ENCODE results near the gene C1orf185. TPM values are rescaled to one million over a fixed set of nuclear protein-coding genes. Genes with fewer than 3 reads are reported as not detected.
"Not testable (repeated sequence)": the region's sequence is repeated elsewhere in the genome, so short reads cannot be mapped to it uniquely, and the experiment has no call there.

C1orf185 gene
- total RNA-seq, 3 donors from 2014 or later: not detected

DNA sequence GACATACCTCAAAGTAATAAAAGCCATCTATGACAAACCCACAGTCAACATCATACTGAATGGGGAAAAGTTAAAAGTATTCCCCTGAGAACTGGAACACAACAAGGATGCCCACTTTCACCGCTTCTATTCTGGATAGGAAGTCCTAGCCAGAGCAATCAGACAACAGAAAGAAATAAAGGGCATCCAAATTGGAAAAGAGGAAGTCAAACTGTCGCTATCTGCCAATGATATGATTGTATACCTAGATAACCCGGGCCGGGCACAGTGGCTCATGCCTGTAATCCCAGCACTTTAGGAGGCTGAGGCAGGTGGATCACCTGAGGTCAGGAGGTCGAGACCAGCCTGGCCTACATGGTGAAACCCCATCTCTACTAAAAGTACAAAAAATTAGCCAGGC is 60.5 kb downstream of the C1orf185 start:
- not testable (repeated sequence) for H3K36me3 Mint-ChIP-seq (ENCODE audit: insufficient read depth); ATAC-seq; H3K4me3 Mint-ChIP-seq; H3K4me1 Mint-ChIP-seq (ENCODE audit: low read depth); DNase-seq; H3K27me3 Mint-ChIP-seq (ENCODE audit: low read depth); H3K9me3 Mint-ChIP-seq

GRCh38 chr1:51165540-51165939 is 63.5 kb downstream of the C1orf185 start:
- DNase-seq (no peak), ATAC-seq (no peak)
- no peaks in the 10 kb centered on the region for H3K9me3 Mint-ChIP-seq
- no peaks in the 10 kb centered on the region for H3K27me3 Mint-ChIP-seq (ENCODE audit: low read depth)
- no peak overlapping the region for H3K4me3 Mint-ChIP-seq
- peaks cover 6% of the 10 kb centered on the region for H3K4me1 Mint-ChIP-seq (ENCODE audit: low read depth)
- no peaks in the 10 kb centered on the region for H3K36me3 Mint-ChIP-seq (ENCODE audit: insufficient read depth)

DNA sequence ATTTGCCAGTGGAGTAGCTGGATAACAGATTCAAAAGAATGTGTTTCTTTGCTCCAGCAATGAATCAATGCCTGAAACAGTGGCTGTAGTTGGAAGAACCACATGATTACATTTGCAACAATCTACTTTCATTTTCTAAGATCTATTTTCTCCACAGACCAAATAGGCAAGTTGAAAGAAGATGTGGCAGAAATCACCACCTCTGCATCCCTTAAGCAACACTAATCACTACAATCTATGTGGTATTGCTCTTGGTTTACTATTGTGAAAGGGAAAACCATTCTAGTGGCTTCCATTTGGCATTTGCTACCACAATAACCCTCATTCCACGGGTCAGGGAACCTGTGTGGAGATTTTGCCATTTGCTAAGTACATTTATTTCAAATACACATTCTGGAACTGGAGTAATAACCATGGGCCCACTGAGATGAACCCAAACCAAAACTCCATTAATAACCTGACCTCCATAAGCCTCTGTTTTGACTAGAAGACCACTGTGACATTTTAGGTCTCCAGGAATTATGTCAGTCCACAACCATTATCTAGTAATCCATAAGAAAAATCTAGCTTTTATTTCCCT is 66.3 kb downstream of the C1orf185 start:
- H3K4me3 Mint-ChIP-seq: no peak overlapping the region
- no peaks in the 10 kb centered on the region for H3K36me3 Mint-ChIP-seq (ENCODE audit: insufficient read depth)
- H3K27me3 Mint-ChIP-seq (ENCODE audit: low read depth): peaks cover 5% of the 10 kb centered on the region
- DNase-seq: no peak
- no peaks in the 10 kb centered on the region for H3K9me3 Mint-ChIP-seq
- no peak for ATAC-seq
- peaks cover 8% of the 10 kb centered on the region for H3K4me1 Mint-ChIP-seq (ENCODE audit: low read depth)

DNA sequence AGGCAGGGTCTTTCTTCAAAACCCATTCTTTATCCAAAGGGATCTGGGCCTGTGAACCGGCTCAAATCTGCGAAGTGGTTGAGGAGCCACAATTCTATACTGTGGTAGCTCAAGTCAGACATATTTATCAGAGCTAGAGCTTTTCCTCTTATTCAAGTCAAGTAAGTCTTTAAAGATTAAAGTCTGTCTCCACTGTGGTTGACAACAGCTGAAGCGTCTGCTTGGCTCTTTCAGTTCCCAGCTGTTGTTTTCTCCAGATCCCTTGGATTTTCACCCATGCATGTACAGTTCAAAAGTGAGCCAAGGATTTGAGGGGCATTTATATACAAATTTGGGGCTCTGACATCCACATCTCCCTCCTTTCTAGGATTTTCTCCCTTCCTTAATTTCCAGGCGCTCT is 66.9 kb downstream of the C1orf185 start:
- DNase-seq (no peak), ATAC-seq (no peak)
- Mint-ChIP-seq H3K4me1 (ENCODE audit: low read depth) (peaks cover 11% of the 10 kb centered on the region), H3K27me3 (ENCODE audit: low read depth) (peaks cover 6% of the 10 kb centered on the region), H3K36me3 (ENCODE audit: insufficient read depth) (no peaks in the 10 kb centered on the region), H3K4me3 (no peak overlapping the region), H3K9me3 (no peaks in the 10 kb centered on the region)

- no peak for DNase-seq
- Mint-ChIP-seq H3K27me3 (ENCODE audit: low read depth) (peaks cover 11% of the 10 kb centered on the region), H3K4me1 (ENCODE audit: low read depth) (peaks cover 11% of the 10 kb centered on the region), H3K9me3 (no peaks in the 10 kb centered on the region), H3K4me3 (no peak overlapping the region), H3K36me3 (ENCODE audit: insufficient read depth) (no peaks in the 10 kb centered on the region)
- ATAC-seq: no peak
These were observed 68.3 kb downstream of the C1orf185 start for GRCh38 chr1:51170342-51170741.

GRCh38 chr1:51172811-51173210 is 70.8 kb downstream of the C1orf185 start:
- no peaks in the 10 kb centered on the region for H3K9me3 Mint-ChIP-seq
- H3K36me3 Mint-ChIP-seq (ENCODE audit: insufficient read depth): no peaks in the 10 kb centered on the region
- H3K4me1 Mint-ChIP-seq (ENCODE audit: low read depth): peaks cover 11% of the 10 kb centered on the region
- H3K4me3 Mint-ChIP-seq: no peak overlapping the region
- peaks cover 28% of the 10 kb centered on the region for H3K27me3 Mint-ChIP-seq (ENCODE audit: low read depth)
- DNase-seq: no peak
- ATAC-seq: no peak

- Mint-ChIP-seq H3K27me3 (ENCODE audit: low read depth) (peaks cover 39% of the 10 kb centered on the region), H3K4me3 (no peak overlapping the region), H3K36me3 (ENCODE audit: insufficient read depth) (no peaks in the 10 kb centered on the region), H3K9me3 (no peaks in the 10 kb centered on the region), H3K4me1 (ENCODE audit: low read depth) (peaks cover 5% of the 10 kb centered on the region)
- no peak for ATAC-seq
- DNase-seq: no peak
These were observed 73.2 kb downstream of the C1orf185 start for GRCh38 chr1:51175278-51175677.

DNA sequence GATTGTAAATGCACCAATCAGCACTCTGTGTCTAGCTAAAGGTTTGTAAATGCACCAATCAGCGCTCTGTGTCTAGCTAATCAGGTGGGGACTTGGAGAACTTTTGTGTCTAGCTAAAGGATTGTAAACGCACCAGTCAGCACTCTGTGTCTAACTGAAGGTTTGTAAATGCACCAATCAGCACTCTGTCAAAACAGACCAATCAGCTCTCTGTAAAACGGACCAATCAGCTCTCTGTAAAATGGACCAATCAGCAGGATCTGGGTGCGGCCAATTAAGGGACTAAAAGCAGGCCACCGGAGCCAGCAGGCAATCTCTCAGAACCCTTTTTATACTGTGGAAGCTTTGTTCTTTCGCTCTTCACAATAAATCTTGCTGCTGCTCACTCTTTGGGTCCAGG is 76.0 kb downstream of the C1orf185 start:
- DNase-seq; ATAC-seq; H3K36me3 Mint-ChIP-seq (ENCODE audit: insufficient read depth); H3K9me3 Mint-ChIP-seq; H3K4me1 Mint-ChIP-seq (ENCODE audit: low read depth); H3K4me3 Mint-ChIP-seq: not testable (repeated sequence)
- H3K27me3 Mint-ChIP-seq (ENCODE audit: low read depth): peaks cover 40% of the 10 kb centered on the region

GRCh38 chr1:51188230-51188629 is 86.2 kb downstream of the C1orf185 start:
- Mint-ChIP-seq H3K27me3 (ENCODE audit: low read depth) (peaks cover 4% of the 10 kb centered on the region), H3K36me3 (ENCODE audit: insufficient read depth) (no peaks in the 10 kb centered on the region), H3K9me3 (no peaks in the 10 kb centered on the region), H3K4me3 (no peak overlapping the region), H3K4me1 (ENCODE audit: low read depth) (no peaks in the 10 kb centered on the region)
- no peak for DNase-seq
- ATAC-seq: no peak

DNA sequence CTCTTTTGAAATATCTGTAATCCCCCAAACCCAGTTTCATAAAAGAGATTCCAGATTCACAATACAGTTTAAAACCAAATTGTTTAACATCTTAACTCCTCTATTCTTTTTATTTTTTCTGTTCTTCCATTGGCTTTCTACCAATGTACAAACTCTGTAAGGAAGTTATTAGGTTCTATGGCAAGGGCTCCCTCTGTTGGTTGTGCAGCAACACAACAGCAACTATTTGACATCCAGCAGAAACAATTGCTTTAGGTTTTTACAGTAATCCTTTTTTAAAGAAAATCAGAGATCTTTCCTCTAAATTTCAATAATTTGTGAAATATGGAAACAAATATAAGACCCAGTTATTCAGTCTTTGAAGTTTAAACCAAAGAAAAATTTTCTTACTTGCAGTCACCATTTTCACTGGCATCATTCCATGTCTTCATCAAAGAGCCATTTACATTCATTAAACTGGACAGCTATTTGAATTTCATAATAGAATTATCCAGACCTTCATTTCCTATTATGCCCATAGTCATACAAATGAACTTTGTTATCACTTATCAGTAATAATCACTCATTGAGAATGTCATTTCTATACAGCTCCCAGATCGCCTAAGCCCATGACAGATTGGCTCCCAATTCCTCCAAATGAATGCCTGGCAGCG is 87.5 kb downstream of the C1orf185 start:
- DNase-seq (peak; percentile 14), ATAC-seq (no peak)
- Mint-ChIP-seq H3K4me1 (ENCODE audit: low read depth) (no peaks in the 10 kb centered on the region), H3K27me3 (ENCODE audit: low read depth) (no peaks in the 10 kb centered on the region), H3K36me3 (ENCODE audit: insufficient read depth) (no peaks in the 10 kb centered on the region), H3K4me3 (no peak overlapping the region), H3K9me3 (no peaks in the 10 kb centered on the region)

GRCh38 chr1:51190961-51191360 is 88.9 kb downstream of the C1orf185 start:
- H3K4me3 Mint-ChIP-seq: no peak overlapping the region
- ATAC-seq: no peak
- H3K36me3 Mint-ChIP-seq (ENCODE audit: insufficient read depth): no peaks in the 10 kb centered on the region
- H3K9me3 Mint-ChIP-seq: no peaks in the 10 kb centered on the region
- DNase-seq: no peak
- no peaks in the 10 kb centered on the region for H3K4me1 Mint-ChIP-seq (ENCODE audit: low read depth)
- H3K27me3 Mint-ChIP-seq (ENCODE audit: low read depth): no peaks in the 10 kb centered on the region

DNA sequence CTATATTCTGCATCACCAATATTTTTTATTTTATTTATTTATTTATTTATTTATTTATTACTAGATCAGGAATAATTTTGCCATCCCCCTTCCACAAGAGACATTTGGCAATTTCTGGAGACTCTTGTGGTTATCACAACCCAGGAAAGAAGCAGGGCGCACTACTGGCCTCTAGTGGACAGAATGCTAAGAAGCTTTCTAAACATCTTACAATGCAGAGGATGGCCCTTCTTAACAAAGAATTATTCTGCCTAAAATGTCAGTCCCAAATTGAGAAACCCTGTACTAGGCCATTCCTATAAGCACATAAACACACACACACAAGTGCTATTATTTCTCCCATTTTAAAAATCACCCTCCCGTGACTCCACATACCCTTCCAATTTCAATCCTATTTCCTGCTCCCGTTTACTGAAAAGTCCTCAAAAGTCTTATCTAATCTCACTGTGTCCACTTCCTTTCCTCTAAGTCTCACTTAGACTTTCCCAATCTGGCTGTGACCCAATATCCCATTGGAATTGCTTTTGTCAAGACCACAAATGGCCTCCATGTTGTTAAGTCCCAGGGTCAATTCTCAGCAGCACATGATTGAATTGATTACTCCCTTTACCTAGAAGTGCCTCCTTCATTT is 90.3 kb downstream of the C1orf185 start:
- H3K36me3 Mint-ChIP-seq (ENCODE audit: insufficient read depth): no peaks in the 10 kb centered on the region
- H3K9me3 Mint-ChIP-seq: no peaks in the 10 kb centered on the region
- H3K27me3 Mint-ChIP-seq (ENCODE audit: low read depth): no peaks in the 10 kb centered on the region
- no peak overlapping the region for H3K4me3 Mint-ChIP-seq
- peak in 1 of 2 donors; percentile 52 for ATAC-seq
- H3K4me1 Mint-ChIP-seq (ENCODE audit: low read depth): no peaks in the 10 kb centered on the region
- peak; percentile 47 for DNase-seq

DNA sequence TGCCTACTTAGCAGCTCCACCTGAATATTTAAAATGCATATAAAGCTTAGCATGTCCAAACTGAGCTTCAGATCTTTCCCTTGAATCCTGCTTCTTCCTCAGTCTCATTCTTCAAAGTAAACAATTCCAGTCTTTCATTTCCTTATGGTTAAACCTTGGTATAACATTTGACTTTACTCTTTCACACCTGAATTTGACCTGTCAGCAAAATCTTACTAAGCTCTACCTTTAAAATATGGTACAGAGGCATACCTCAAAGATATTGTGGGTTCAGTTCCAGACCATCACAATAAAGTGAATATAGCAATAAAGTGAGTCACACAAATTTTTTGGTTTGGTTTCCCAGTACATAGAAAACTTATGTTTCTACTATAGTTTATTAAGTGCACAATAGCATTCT is 91.5 kb downstream of the C1orf185 start:
- no peak for ATAC-seq
- Mint-ChIP-seq H3K36me3 (ENCODE audit: insufficient read depth) (no peaks in the 10 kb centered on the region), H3K9me3 (no peaks in the 10 kb centered on the region), H3K27me3 (ENCODE audit: low read depth) (no peaks in the 10 kb centered on the region), H3K4me1 (ENCODE audit: low read depth) (no peaks in the 10 kb centered on the region), H3K4me3 (no peak overlapping the region)
- no peak for DNase-seq

Data from activated T-cell treated with anti-CD3 and anti-CD28 coated beads, Interleukin-2, amount 50 U/mL, for 4 hours (primary cell).